ENCODE data around the gene LSM14B.

DNA sequence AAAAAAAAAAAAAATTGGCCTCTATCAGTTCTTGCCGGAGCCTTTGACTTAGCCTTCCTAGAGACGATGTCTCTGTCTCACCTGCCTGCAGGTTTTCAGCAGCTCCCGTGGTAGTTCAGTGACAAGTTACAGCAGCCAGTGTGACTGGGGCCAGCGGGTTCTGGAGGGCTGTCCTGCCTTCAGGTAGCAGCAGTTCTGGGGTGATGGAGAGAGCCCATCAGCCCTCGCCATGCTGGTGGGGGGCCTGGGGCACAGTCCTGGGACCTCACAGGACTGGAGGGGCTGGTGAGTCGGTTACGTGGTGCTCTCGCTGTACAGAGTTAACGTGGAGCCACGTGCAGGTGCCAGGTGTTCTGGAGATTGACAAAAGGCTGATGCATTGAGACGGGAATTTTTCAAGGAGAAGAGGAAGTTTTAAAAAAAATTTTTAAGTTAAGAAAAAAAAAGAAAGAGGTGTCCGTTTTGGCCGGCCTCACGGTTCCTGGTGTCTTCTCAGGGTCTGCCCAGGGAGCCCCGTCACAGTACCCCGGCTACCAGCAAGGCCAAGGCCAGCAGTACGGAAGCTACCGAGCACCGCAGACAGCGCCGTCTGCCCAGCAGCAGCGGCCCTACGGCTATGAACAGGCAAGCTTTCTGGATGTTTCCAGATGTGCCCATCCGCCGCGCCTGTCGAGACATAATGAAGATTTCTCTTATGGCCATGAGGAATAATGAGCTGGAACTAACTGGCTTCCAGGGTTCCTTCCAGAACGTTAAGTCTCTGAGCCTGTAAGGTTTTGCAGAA, 51.9 kb downstream of the LSM14B start:
- TF ChIP-seq, protein P1, sequence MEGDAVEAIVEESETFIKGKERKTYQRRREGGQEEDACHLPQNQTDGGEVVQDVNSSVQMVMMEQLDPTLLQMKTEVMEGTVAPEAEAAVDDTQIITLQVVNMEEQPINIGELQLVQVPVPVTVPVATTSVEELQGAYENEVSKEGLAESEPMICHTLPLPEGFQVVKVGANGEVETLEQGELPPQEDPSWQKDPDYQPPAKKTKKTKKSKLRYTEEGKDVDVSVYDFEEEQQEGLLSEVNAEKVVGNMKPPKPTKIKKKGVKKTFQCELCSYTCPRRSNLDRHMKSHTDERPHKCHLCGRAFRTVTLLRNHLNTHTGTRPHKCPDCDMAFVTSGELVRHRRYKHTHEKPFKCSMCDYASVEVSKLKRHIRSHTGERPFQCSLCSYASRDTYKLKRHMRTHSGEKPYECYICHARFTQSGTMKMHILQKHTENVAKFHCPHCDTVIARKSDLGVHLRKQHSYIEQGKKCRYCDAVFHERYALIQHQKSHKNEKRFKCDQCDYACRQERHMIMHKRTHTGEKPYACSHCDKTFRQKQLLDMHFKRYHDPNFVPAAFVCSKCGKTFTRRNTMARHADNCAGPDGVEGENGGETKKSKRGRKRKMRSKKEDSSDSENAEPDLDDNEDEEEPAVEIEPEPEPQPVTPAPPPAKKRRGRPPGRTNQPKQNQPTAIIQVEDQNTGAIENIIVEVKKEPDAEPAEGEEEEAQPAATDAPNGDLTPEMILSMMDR (IDR thresholded peaks at IDR 0.05; ENCODE audit: insufficient read depth, low read length) = no peak
- TF ChIP-seq, protein P2, sequence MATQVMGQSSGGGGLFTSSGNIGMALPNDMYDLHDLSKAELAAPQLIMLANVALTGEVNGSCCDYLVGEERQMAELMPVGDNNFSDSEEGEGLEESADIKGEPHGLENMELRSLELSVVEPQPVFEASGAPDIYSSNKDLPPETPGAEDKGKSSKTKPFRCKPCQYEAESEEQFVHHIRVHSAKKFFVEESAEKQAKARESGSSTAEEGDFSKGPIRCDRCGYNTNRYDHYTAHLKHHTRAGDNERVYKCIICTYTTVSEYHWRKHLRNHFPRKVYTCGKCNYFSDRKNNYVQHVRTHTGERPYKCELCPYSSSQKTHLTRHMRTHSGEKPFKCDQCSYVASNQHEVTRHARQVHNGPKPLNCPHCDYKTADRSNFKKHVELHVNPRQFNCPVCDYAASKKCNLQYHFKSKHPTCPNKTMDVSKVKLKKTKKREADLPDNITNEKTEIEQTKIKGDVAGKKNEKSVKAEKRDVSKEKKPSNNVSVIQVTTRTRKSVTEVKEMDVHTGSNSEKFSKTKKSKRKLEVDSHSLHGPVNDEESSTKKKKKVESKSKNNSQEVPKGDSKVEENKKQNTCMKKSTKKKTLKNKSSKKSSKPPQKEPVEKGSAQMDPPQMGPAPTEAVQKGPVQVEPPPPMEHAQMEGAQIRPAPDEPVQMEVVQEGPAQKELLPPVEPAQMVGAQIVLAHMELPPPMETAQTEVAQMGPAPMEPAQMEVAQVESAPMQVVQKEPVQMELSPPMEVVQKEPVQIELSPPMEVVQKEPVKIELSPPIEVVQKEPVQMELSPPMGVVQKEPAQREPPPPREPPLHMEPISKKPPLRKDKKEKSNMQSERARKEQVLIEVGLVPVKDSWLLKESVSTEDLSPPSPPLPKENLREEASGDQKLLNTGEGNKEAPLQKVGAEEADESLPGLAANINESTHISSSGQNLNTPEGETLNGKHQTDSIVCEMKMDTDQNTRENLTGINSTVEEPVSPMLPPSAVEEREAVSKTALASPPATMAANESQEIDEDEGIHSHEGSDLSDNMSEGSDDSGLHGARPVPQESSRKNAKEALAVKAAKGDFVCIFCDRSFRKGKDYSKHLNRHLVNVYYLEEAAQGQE (IDR thresholded peaks at IDR 0.05; ENCODE audit: insufficient replicate concordance, low read depth) = no peak
- no peak for TF ChIP-seq SPI1 (IDR thresholded peaks at IDR 0.05; ENCODE audit: borderline replicate concordance, low read depth)
- no peak for TF ChIP-seq POLR2AphosphoS5 (IDR thresholded peaks at IDR 0.05; ENCODE audit: low read depth)
